ENCODE measurements around the gene POMP.

DNA sequence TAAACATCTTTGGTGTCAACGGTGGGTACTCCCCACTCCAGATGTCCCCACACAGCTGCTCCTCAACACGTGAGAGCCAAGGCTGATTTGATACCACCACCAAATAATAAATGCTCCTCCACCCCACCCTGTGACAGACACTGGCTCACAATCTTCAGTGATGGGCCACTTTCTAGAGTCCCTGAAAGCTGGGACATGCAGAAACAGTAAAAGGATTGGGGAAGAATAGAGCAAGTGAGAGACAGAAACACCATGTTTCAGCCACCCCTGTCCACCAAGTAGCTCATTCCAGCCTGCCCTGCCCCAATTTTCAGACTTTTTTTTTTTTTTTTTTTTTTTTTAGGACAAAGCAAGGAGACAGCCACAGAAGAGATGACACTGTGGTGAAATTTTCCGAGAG lies 58.2 kb downstream of the POMP start:
- no peak for TF ChIP-seq MAZ (IDR thresholded peaks at IDR 0.05; ENCODE audit: borderline replicate concordance, low read depth, low read length)
- TF ChIP-seq, protein P1, sequence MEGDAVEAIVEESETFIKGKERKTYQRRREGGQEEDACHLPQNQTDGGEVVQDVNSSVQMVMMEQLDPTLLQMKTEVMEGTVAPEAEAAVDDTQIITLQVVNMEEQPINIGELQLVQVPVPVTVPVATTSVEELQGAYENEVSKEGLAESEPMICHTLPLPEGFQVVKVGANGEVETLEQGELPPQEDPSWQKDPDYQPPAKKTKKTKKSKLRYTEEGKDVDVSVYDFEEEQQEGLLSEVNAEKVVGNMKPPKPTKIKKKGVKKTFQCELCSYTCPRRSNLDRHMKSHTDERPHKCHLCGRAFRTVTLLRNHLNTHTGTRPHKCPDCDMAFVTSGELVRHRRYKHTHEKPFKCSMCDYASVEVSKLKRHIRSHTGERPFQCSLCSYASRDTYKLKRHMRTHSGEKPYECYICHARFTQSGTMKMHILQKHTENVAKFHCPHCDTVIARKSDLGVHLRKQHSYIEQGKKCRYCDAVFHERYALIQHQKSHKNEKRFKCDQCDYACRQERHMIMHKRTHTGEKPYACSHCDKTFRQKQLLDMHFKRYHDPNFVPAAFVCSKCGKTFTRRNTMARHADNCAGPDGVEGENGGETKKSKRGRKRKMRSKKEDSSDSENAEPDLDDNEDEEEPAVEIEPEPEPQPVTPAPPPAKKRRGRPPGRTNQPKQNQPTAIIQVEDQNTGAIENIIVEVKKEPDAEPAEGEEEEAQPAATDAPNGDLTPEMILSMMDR (IDR thresholded peaks at IDR 0.05) = no peak
- no peak for TF ChIP-seq ESRRA (IDR thresholded peaks at IDR 0.05; ENCODE audit: borderline replicate concordance, low read length)
- no peak for TF ChIP-seq BHLHE40 (IDR thresholded peaks at IDR 0.05; ENCODE audit: low read depth, low read length)
- TF ChIP-seq POLR2A (IDR thresholded peaks at IDR 0.05; ENCODE audit: low read length) = no peak
- no peak for TF ChIP-seq RAD21 (conservative IDR thresholded peaks at IDR 0.05 in 1 of 2, IDR thresholded peaks at IDR 0.05 in 1 of 2)
- no peak for TF ChIP-seq JUNB (IDR thresholded peaks at IDR 0.05)
- TF ChIP-seq CHD2 (IDR thresholded peaks at IDR 0.05; ENCODE audit: low read length, partially characterized antibody) = no peak

Measured in A549 (cell line).